ENCODE data around the gene BORCS6. TPM values are rescaled to one million over a fixed set of nuclear protein-coding genes. Genes with fewer than 3 reads are reported as not detected.

The BORCS6 gene
- total RNA-seq, 1 donor from 2014 or later, result 12.3 TPM

DNA sequence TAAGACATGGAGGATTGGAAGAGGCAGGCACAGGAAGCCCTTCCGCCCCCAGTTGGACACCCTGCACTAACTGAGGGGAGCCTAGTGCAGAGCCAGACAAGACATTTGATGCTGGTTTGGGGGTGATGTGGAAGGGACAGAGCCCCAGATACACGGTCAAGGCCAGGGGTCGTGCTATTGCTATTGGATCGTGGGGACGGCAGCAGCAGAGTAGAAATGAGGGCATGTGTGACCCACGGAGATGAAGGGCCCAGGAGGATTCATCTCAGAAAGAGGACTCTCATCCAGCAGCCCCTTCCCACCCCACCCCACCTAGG is 25.2 kb downstream of the BORCS6 start:
- Mint-ChIP-seq H3K36me3 (ENCODE audit: low read depth) (peaks cover 19% of the 10 kb centered on the region), H3K27ac (peak overlapping the region; percentile 95), H3K4me1 (peaks cover 44% of the 10 kb centered on the region), H3K9me3 (no peaks in the 10 kb centered on the region), H3K4me3 (no peak overlapping the region), H3K27me3 (no peaks in the 10 kb centered on the region)
- TF ChIP-seq, protein P1, sequence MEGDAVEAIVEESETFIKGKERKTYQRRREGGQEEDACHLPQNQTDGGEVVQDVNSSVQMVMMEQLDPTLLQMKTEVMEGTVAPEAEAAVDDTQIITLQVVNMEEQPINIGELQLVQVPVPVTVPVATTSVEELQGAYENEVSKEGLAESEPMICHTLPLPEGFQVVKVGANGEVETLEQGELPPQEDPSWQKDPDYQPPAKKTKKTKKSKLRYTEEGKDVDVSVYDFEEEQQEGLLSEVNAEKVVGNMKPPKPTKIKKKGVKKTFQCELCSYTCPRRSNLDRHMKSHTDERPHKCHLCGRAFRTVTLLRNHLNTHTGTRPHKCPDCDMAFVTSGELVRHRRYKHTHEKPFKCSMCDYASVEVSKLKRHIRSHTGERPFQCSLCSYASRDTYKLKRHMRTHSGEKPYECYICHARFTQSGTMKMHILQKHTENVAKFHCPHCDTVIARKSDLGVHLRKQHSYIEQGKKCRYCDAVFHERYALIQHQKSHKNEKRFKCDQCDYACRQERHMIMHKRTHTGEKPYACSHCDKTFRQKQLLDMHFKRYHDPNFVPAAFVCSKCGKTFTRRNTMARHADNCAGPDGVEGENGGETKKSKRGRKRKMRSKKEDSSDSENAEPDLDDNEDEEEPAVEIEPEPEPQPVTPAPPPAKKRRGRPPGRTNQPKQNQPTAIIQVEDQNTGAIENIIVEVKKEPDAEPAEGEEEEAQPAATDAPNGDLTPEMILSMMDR (IDR thresholded peaks at IDR 0.05), result no peak
- ChIA-PET CTCF (no interaction called here), POLR2A (interaction anchor here (1.1 to 15.9 kb wide), 7 partner anchors 8 to 130 kb away, joined by 3 to 385 read pairs (median 9); partner anchors contain the start of genes ALOXE3, BORCS6, CTC1 and SLC25A35)
- no peak for DNase-seq
- no peak for ATAC-seq (ENCODE audit: low read depth)
- intact Hi-C loops (cut with micrococcal nuclease), result loop anchor here (1.0 kb wide), 1 partner anchor 9 kb away; no protein-coding TSS in a partner anchor

DNA sequence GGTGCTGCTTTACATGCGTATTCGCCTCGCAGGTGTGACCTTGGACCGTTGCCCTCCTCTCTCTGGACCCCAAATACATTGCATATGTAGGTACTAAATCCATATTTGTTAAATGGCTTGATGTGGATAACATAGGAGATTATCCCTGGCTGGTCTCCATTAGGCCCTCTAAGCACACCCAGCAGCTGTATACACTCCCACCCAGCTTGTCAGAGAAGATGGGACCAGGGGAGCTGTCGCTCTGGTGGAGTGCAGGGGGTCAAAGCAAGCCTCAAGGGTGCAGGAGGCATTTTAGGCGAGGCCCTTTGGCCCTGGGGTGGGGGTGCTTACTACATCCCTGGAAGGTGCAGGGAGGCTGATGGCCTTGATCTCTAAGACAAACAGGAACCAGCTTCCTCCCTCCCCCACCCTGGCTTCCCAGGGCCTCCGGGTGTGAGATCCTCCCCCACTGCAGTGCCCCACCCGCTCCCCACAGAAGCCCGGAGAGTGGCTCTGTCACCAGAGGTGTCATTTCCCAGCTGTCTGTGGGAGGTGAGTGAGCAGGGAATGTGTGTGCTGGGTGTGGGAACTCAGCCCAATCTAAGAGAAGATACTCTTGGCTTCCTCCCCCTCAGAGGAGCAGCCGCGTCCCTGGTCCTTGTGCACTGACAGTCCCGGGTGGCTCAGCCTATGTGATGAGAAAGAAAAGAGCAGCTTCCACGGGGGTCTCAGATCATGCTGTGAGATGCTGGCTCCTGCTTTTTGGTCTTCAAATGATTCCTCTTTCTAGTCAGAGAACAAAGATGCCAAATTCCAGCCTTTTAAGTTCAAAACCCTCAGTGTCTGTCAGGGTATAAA is 25.8 kb downstream of the BORCS6 start:
- ATAC-seq (ENCODE audit: low read depth), result peak; percentile 13
- peak overlapping the region; percentile 95 for H3K27ac Mint-ChIP-seq
- H3K27me3 Mint-ChIP-seq, result no peaks in the 10 kb centered on the region
- DNase-seq, result no peak
- H3K4me1 Mint-ChIP-seq, result peaks cover 48% of the 10 kb centered on the region
- H3K9me3 Mint-ChIP-seq, result no peaks in the 10 kb centered on the region
- TF ChIP-seq, protein P1 (IDR thresholded peaks at IDR 0.05), result no peak
- intact Hi-C loops (cut with micrococcal nuclease), result loop anchor here (1.0 kb wide), 1 partner anchor 9 kb away; no protein-coding TSS in a partner anchor
- H3K36me3 Mint-ChIP-seq (ENCODE audit: low read depth), result peaks cover 24% of the 10 kb centered on the region
- POLR2A ChIA-PET, result interaction anchor here (0.7 to 15.9 kb wide), 14 partner anchors 9 to 131 kb away, joined by 3 to 385 read pairs (median 8); partner anchors contain the start of genes ALOXE3, BORCS6, CTC1 and PFAS
- CTCF ChIA-PET, result no interaction called here
- H3K4me3 Mint-ChIP-seq, result peak overlapping the region; percentile 91

DNA sequence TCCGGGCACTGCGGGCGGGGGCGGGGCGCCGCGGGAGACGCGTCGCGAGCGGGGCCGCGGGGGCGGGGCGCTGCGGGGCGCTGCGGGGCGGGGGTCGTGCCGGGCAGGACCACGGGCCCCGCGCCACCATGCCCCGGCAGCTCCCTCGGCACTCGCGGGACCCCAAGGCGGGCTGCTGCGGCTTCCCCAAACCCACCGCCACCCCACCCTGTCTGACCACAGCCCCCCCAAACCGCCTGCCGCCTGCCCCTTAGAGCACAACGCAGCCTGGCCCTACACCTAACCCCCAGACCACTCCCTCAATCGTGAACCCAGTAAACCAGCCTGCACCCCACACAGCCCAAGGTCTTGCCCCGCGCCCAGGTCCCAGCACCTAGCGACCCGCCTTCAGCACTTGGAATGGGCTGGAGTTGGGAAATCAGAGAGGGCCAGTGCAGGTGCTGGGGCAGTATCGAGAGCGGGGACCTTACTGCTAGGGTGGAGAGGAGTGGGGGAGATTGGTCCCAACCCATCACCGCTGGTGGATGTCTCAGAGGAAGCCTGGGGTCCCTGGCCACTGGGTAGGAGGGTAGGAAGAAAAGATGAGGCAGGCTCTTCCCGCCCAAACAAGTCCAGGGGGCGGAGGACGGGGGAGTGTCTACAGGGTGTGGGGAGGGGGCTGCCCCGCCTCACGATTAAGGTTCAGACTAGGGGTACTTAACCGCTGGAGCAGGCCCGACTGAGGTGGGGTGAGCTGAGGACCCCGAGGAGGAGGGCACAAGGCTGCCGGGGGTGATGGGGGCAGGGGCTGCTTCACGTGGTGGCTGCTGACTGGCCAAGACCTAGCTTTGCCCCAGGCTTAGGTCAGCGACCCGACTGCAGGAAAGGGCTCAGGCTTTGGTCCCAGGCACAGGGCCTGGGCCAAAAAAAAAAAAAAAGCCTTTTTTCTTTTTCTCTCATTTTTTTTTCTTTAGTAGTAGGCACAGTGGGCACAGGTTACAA is 26.7 kb downstream of the BORCS6 start:
- peak; percentile 18 for ATAC-seq (ENCODE audit: low read depth)
- ChIA-PET POLR2A (interaction anchor here (0.6 to 15.9 kb wide), 16 partner anchors 10 to 126 kb away, joined by 3 to 385 read pairs (median 8); partner anchors contain the start of genes ALOXE3, BORCS6, CTC1 and PFAS), CTCF (interaction anchor here (1.0 to 2.0 kb wide), 2 partner anchors 44 to 84 kb away, joined by 3 to 5 read pairs; no protein-coding TSS in a partner anchor)
- H3K4me1 Mint-ChIP-seq, result peaks cover 55% of the 10 kb centered on the region
- TF ChIP-seq, protein P1 (IDR thresholded peaks at IDR 0.05), result no peak
- peak overlapping the region; percentile 95 for H3K27ac Mint-ChIP-seq
- no peaks in the 10 kb centered on the region for H3K9me3 Mint-ChIP-seq
- H3K36me3 Mint-ChIP-seq (ENCODE audit: low read depth), result peaks cover 30% of the 10 kb centered on the region
- no peak for DNase-seq
- H3K4me3 Mint-ChIP-seq, result peak overlapping the region; percentile 91
- intact Hi-C loops (cut with micrococcal nuclease), result no loop called here
- no peaks in the 10 kb centered on the region for H3K27me3 Mint-ChIP-seq

DNA sequence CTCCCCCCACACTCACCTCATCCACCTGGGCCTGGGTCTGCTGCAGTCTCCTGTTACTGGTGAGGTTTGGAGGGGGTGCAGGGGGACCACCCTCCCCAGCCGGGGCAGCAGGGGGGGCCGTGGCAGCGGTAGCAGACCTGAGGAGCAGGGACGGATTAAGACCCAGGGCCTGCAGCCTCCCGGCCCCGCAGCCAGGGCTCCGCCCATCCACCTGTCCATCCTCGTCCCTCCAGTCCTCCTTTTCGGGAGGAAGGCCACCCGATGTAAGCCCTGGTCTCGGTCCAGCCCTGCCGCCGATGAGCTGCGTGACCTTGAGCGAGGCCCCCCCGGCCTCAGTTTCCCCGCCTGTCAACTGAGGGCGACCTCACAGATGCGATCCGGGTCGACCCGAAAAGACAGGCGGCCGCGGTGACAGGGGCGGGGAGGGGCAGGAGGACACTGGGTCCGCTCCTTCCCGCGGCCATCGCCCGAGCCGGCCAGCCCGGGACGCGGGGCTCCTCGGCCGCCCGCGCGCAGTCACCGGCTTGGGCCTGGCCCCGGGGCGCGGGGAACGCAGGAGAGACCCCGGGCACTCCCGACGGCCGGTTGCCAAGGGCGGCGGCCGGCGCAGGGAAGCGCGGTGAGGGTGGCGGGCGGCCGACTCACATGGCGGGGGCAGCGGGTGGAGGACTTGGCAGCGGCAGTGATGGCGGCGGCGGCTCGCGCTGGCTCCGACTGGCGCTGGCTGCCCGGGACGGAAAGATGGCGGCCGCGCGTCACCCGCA is 27.6 kb downstream of the BORCS6 start, which contains the start of gene VAMP2:
Gene VAMP2 (minus strand): TSS at position 716 of the 764 bp plus-strand sequence. CDS start 69 bp downstream, at position 647.
- intact Hi-C loops (cut with micrococcal nuclease), result no loop called here
- peaks cover 56% of the 10 kb centered on the region for H3K4me1 Mint-ChIP-seq
- no peaks in the 10 kb centered on the region for H3K27me3 Mint-ChIP-seq
- ChIA-PET POLR2A (interaction anchor here (0.6 to 15.9 kb wide), 9 partner anchors 10 to 133 kb away, joined by 3 to 385 read pairs (median 5); partner anchors contain the start of genes BORCS6, CTC1 and SLC25A35), CTCF (interaction anchor here (1.0 to 2.0 kb wide), 2 partner anchors 43 to 83 kb away, joined by 3 to 5 read pairs; no protein-coding TSS in a partner anchor)
- peak; percentile 91 for DNase-seq
- peak within 1 kb of the TSS; percentile 91 for H3K4me3 Mint-ChIP-seq
- H3K27ac Mint-ChIP-seq, result peak within 1 kb of the TSS; percentile 95
- TF ChIP-seq, protein P1 (IDR thresholded peaks at IDR 0.05), result no peak
- no peaks in the 10 kb centered on the region for H3K9me3 Mint-ChIP-seq
- H3K36me3 Mint-ChIP-seq (ENCODE audit: low read depth), result peaks cover 33% of the 10 kb centered on the region
- ATAC-seq (ENCODE audit: low read depth), result peak; percentile 71
